ENCODE results near the gene HCRT. TPM values are rescaled to one million over a fixed set of nuclear protein-coding genes. Genes with fewer than 3 reads are reported as not detected.

HCRT gene
- total and polyA plus RNA-seq, 2 donors (not counting 1 experiment from before 2014, with no cell fraction given): not detected

- intact Hi-C loops (cut with micrococcal nuclease): no loop called here
- Histone ChIP-seq H3K4me3 (ENCODE audit: control extremely low read depth in 1 of 5, extremely low read depth in 1 of 5, insufficient read depth in 1 of 5, low read depth in 2 of 5, low read length in 4 of 5) (no peak overlapping the region), H2AFZ (ENCODE audit: insufficient read depth, low read depth, low read length, poor library complexity, severe bottlenecking) (no peak overlapping the region), H3K36me3 (replicated peaks in 1 of 2; ENCODE audit: control extremely low read depth in 1 of 2, control insufficient read depth in 1 of 2, extremely low read depth in 1 of 2, insufficient read depth in 2 of 2, low read length in 1 of 2) (peaks cover 0 to 29% of the 10 kb centered on the region in 2 experiments), H3K9ac (ENCODE audit: low read length) (no peak overlapping the region), H3K4me1 (ENCODE audit: control insufficient read depth in 2 of 2, insufficient read depth in 2 of 2, low read length in 2 of 2) (peaks cover 30 to 36% of the 10 kb centered on the region in 2 donors), H3K9me3 (ENCODE audit: control extremely low read depth in 1 of 3, control insufficient read depth in 2 of 3, insufficient read depth in 1 of 3, low read length in 2 of 3) (no peaks in the 10 kb centered on the region), H3K27ac (ENCODE audit: low read length in 2 of 2) (no peak overlapping the region), H4K20me1 (ENCODE audit: control insufficient read depth, insufficient read depth, low read length, poor library complexity, severe bottlenecking) (peaks cover 78% of the 10 kb centered on the region), H3K79me2 (ENCODE audit: control insufficient read depth, insufficient read depth, low read length) (peaks cover 96% of the 10 kb centered on the region), H3K4me2 (replicated peaks; ENCODE audit: low read depth, low read length, poor library complexity, severe bottlenecking) (no peak overlapping the region), H3K27me3 (replicated peaks in 1 of 4; ENCODE audit: control extremely low read depth in 1 of 4, control insufficient read depth in 3 of 4, insufficient read depth in 4 of 4, low read length in 3 of 4) (no peaks in the 10 kb centered on the region)
- no peaks in the 10 kb centered on the region for H3K9me3 Mint-ChIP-seq (ENCODE audit: insufficient read depth)
- no peak overlapping the region for H3K27ac Mint-ChIP-seq
- no peak overlapping the region for H3K4me3 Mint-ChIP-seq
- 92% methylated on average over 7 of the region's 7 CpGs for WGBS (ENCODE audit: insufficient coverage)
- TF ChIP-seq EZH2 (IDR thresholded peaks at IDR 0.05; ENCODE audit: borderline replicate concordance, insufficient read depth, low read depth, low read length, poor library complexity, severe bottlenecking): no peak
- no peak for TF ChIP-seq CTCF (IDR thresholded peaks at IDR 0.05)
- POLR2A ChIA-PET: interaction anchor here (0.6 kb wide), 1 partner anchor 155 kb away, joined by 4 read pairs; no protein-coding TSS in a partner anchor
- no peak for ATAC-seq (ENCODE audit: low read depth)
- CTCF ChIA-PET: interaction anchor here (0.7 kb wide), 1 partner anchor 23 kb away, joined by 3 read pairs; no protein-coding TSS in a partner anchor
- H3K27me3 Mint-ChIP-seq: no peaks in the 10 kb centered on the region
- peaks cover 54% of the 10 kb centered on the region for H3K4me1 Mint-ChIP-seq
- no peak for DNase-seq
Measured at GRCh38 chr17:42138749-42139492, 46.3 kb downstream of the HCRT start.

- H3K4me3 ChIP-seq (ENCODE audit: control extremely low read depth in 1 of 5, extremely low read depth in 1 of 5, insufficient read depth in 1 of 5, low read depth in 2 of 5, low read length in 4 of 5): no peak overlapping the region
- peak overlapping the region in 1 of 2 donors; percentile 79 for H3K27ac ChIP-seq (ENCODE audit: low read length in 2 of 2)
- ChIA-PET POLR2A (interaction anchor here (0.8 kb wide), 1 partner anchor 13 kb away, joined by 4 read pairs; no protein-coding TSS in a partner anchor), CTCF (interaction anchor here (0.8 to 1.5 kb wide), 5 partner anchors 19 to 177 kb away, joined by 3 to 4 read pairs (median 3); no protein-coding TSS in a partner anchor)
- 46% methylated on average over 2 of the region's 3 CpGs for WGBS (ENCODE audit: insufficient coverage)
- peak overlapping the region; percentile 82 for H3K27ac Mint-ChIP-seq
- no peak overlapping the region for H2AFZ ChIP-seq (ENCODE audit: insufficient read depth, low read depth, low read length, poor library complexity, severe bottlenecking)
- intact Hi-C loops (cut with micrococcal nuclease): no loop called here
- peaks cover 61% of the 10 kb centered on the region for H3K4me1 Mint-ChIP-seq
- no peak for TF ChIP-seq CTCF (IDR thresholded peaks at IDR 0.05)
- no peak for TF ChIP-seq EZH2 (IDR thresholded peaks at IDR 0.05; ENCODE audit: borderline replicate concordance, insufficient read depth, low read depth, low read length, poor library complexity, severe bottlenecking)
- no peak overlapping the region for H3K4me2 ChIP-seq (replicated peaks; ENCODE audit: low read depth, low read length, poor library complexity, severe bottlenecking)
- H3K36me3 ChIP-seq (replicated peaks in 1 of 2; ENCODE audit: control extremely low read depth in 1 of 2, control insufficient read depth in 1 of 2, extremely low read depth in 1 of 2, insufficient read depth in 2 of 2, low read length in 1 of 2): peaks cover 0 to 14% of the 10 kb centered on the region in 2 experiments
- ATAC-seq (ENCODE audit: low read depth) (no peak), DNase-seq (no peak)
- peaks cover 83% of the 10 kb centered on the region for H3K79me2 ChIP-seq (ENCODE audit: control insufficient read depth, insufficient read depth, low read length)
- H3K9me3 Mint-ChIP-seq (ENCODE audit: insufficient read depth): no peaks in the 10 kb centered on the region
- H3K4me1 ChIP-seq (ENCODE audit: control insufficient read depth in 2 of 2, insufficient read depth in 2 of 2, low read length in 2 of 2): peaks cover 53 to 58% of the 10 kb centered on the region in 2 donors
- no peaks in the 10 kb centered on the region for H3K9me3 ChIP-seq (ENCODE audit: control extremely low read depth in 1 of 3, control insufficient read depth in 2 of 3, insufficient read depth in 1 of 3, low read length in 2 of 3)
- H3K27me3 Mint-ChIP-seq: no peaks in the 10 kb centered on the region
- H3K27me3 ChIP-seq (replicated peaks in 1 of 4; ENCODE audit: control extremely low read depth in 1 of 4, control insufficient read depth in 3 of 4, insufficient read depth in 4 of 4, low read length in 3 of 4): no peaks in the 10 kb centered on the region
- peaks cover 69% of the 10 kb centered on the region for H4K20me1 ChIP-seq (ENCODE audit: control insufficient read depth, insufficient read depth, low read length, poor library complexity, severe bottlenecking)
- no peak overlapping the region for H3K9ac ChIP-seq (ENCODE audit: low read length)
- H3K4me3 Mint-ChIP-seq: no peak overlapping the region
Measured at GRCh38 chr17:42136654-42137051, 48.6 kb downstream of the HCRT start.

Measured in B cell (primary cell).